GM18505 (cell line): ENCODE results near the gene GNAZ.
A peak's percentile ranks its signal among the peaks of the same experiment; 100 is the strongest.
"Not testable (repeated sequence)": the region's sequence is repeated elsewhere in the genome, so short reads cannot be mapped to it uniquely, and the experiment has no call there.

ENCODE experiments used
- ATAC-seq: cut with Tn5 transposase; IDR thresholded peaks from one replicate; pipeline ENCODE4 v1.9.1; 2021; ENCODE audit not compliant: unreplicated experiment
- POLR2A ChIP-seq: IDR thresholded peaks from 4 replicates; pipeline ENCODE4 v1.6.1; 2011; ENCODE audit warnings: borderline replicate concordance; ENCODE audit not compliant: insufficient read depth, insufficient read length; ENCODE audit errors: extremely low read depth

The GNAZ gene

DNA sequence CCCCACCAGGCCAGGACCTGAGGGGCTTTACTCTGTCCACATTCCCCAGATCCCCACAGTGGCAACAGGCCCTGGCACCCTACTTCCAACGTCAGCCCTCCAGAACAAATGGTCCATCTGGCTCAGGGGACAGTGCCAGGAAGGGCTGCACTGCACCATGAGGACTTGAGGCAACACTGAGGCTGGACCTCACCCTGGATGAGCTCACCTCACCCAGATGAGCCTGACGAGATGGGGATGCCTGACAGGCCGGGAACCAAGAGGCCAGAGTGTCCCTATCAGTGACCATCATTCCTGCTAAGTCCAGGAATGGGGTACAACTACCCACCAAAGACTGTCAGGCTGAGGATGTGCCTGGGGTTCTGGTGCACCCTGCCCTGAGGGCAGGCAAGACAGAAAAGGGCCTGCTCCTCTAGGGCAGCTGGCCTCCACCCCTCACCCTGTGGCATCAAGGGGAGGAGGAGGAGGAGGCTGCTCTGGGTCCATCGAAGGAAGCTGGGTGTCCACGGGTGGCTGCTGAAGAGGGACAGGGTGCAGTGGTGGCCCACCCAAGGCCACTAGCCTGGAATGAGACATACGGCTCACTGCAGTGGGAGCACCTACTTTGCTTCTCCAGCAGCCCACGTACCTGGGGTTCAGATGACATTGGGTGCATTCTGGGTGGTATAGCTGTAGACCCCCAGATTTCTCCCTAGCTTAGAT, 56.9 kb downstream of the GNAZ start:
- ATAC-seq = no peak
- TF ChIP-seq POLR2A = no peak

DNA sequence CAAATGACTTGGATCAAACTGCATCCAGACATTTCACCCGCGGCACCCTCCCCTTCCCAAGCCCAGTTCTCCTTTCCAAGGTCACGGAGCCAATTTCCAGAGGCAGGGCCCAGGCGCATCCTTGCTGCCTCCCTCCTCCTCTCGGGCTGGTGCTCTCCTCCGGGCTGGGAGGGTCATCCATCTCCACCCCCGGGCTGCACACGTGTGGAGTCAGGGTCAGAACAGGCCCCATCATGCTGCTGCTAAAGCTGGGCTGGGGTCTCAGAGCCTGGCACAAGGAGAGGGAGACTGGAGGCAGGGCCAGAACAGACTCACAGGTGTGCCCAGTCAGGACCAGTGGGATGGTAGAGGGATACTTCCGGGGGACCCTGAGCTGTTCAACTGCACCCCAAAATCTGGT, 57.5 kb downstream of the GNAZ start:
- ATAC-seq = no peak

DNA sequence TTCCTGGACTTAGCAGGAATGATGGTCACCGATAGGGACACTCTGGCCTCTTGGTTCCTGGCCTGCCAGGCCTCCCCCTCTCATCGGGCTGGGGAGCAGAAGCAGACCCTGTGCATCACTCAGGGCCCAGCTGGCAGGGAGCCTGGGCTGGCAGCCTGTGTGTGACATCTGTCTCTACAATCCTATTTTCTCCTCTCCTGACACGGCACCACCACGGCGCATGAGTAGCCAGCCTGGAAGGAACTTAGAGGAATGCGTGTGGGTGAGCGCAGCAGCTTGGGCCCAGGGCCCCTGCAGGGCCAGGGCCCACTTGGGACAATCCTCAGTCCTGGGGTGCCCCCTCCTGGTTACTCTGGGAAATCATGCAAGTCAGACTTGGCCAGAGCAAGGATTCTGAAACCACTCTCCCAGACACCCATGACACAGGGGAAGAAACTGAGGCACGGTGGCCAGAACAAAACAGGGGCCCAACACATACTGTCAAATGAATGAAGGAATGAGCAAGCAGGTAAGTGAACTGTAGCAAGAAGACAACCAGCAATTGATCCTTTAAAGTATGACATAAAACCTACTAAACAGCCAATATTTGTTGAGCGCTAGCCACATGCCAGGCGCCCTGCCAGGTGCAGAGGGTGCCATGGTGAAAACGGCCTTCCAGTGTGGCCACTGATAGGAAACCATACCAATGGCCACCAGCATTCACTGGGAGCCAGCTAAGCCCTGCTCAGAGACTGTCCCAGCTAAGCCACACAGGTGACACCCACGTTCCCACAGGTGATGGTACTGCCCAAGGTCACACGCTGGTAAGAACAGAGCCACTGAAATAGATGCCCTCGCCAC, 58.2 kb downstream of the GNAZ start:
- ATAC-seq = no peak
- no peak for TF ChIP-seq POLR2A

More for the DNA sequence above, 57.5 kb downstream of the GNAZ start:
- TF ChIP-seq POLR2A = no peak

DNA sequence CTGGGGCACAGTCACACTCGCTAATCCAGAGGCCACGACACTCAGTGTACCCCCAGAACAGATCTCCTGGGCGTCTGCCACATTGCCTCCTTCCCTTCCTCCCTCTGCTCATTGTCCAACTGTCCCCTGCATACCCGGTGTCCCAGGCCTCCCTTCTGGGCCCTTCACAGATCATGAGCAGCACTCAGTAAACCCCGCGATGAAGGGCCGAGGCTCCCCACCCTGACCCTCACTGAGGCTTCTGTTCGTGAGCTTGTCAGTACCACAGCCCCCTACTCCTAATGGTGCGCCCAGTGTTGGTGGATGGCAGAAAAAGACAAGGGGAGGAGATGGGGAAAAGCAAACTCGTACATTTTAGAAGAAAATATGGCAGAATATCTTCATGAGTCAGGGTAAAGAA, 58.8 kb downstream of the GNAZ start:
- no peak for TF ChIP-seq POLR2A
- no peak for ATAC-seq

DNA sequence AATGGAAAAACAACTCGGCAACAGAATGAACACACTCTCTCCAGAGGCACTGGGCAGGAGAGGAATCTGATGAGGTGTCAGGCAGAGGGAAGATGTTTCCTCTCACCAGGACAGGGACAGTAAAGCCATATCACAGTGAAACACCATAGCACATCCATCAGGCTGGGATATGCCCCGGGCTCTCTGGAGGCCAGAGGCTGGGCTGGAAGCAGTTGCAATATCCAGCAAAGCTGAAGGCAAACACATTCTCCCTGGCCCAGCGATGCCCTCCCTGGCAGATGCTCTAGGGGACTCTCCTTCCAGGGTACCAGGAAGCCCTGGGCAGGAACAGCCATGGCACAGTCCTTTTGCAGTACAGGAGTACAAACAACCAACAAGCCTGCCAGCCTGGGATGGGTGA, 60.4 kb downstream of the GNAZ start:
- no peak for TF ChIP-seq POLR2A
- no peak for ATAC-seq

DNA sequence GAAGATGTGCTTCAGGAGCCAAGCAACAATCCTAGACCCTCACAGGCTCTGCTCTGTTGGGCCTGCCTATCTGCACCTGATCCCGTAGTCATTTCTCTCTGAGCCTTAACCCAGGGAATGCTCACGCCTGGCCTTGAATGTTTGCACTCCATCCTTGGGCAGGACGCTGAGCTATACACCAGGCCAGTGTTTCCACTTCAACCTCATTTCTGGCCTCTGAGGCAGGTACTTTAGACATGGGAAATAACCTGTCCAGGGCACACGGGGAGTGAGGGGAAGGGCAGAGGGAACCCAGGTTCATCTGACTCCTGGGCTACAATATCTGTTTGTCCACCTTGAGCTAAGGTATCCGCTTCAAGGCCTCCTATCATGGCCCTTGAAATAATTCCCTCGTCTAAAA, 61.6 kb downstream of the GNAZ start:
- TF ChIP-seq POLR2A = no peak
- ATAC-seq = no peak

DNA sequence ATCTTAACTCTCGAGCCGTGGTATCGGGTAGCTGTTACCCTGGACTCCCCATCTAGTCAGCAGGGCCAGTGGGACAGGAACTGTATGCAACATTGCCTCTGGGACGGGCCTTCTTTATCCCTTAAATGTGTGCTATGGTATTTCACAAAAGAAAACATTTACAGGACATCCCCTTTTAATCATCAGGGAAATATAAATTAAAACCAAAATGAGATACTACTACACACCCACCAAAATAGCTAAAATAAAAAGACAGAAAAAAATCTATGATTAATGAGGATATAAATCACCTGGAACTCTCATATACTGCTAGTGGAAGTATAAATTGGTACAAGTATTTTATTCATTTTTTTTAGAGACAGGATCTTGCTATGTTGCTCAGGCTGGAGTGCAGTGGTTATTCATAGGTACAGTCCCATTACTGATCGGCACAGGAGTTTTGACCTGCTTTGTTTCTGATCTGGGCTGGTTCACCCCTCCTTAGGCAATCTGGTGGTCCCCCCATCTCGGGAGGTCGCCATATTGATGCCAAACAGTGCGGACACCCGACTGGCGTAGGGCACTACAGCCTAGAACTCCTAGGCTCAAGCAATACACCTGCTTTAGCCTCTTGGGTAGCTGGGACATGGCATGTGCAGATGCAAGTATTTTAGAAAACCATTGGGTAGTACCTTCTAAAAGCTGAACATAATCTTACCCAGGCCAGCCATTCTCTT, 62.2 kb downstream of the GNAZ start:
- TF ChIP-seq POLR2A = no peak
- no peak for ATAC-seq

DNA sequence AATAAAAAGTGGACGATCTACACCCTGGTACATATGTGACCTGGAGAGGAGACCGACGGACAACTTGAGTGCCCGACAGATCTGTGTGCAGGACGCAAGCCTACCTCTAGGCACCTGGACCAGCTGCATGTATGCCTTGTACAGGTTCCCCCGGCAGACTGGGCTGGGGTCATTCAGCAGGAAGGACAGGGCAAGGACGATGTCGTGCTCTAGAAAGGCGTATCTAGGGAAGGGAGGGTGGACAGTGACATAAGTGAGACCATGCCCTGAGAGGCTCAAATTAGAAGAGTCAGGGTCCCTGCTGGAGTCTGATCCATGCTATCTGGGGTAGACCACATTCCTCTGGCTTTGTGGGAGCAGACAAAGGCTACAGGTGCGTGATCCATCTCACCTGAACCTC, 63.6 kb downstream of the GNAZ start:
- ATAC-seq = no peak
- no peak for TF ChIP-seq POLR2A

DNA sequence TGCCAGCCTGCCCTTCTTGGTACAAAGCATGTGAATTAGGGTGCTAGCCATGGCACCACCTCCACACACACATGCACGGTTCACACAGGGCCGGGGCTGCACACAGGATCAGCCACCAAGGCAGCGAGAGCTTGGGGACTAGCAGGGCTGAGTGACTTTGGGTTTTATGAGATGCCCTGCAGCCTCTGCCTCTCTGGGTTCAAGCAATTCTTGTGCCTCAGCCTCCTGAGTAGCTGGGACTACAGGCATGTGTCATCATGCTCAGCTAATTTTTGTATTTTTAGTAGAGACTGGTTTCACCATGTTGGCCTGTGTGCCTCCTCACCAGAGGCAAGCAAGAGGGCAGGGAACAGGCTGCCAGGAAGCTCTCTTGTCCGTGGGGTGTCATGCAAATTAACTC, 66.7 kb downstream of the GNAZ start:
- ATAC-seq = not testable (repeated sequence)

DNA sequence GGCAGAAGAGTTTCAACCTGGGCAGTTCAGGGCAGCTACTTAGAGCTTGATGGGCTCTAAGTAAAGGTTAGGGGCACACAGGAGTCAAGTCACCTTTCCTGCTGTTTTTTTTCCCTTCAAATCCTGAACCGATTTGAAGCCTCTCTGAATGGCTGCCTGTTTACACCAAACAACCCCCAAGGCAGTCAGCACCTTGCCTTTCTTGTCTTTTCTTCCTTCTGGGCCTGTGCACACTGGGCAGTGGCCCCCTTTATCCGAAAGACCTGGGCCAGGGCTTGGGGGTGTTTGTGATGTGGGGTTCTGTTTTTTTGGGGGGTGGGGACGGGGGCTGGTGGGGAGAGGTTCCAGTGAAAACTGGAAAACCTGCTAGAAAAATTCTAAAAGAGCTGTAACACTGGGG, 67.1 kb downstream of the GNAZ start:
- ATAC-seq = no peak
- no peak for TF ChIP-seq POLR2A

DNA sequence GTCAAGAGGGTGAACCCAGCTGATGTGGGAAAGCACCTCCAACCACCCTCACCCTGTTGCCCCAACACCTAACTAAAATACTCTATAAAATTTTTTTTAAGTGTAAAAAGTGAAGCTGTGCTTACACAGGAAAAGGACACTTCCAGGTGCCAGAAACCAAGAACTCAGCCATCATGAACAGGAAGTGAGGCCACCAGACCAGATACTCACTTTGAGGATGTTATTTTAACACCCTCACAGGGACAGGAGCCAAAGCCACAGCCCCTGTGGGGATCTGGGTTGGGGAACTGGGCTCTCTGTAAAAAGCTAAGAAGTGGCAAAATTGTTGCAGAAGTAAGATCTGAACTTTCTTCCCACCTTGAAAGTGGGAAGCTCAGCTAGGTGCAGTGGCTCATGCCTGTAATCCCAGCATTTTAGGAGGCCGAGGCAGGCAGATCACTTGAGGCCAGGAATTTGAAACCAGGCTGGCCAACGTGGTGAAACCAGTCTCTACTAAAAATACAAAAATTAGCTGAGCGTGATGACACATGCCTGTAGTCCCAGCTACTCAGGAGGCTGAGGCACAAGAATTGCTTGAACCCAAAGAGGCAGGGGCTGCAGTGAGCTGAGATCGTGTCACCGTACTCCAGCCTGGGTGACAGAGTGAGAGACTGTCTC, 67.7 kb downstream of the GNAZ start:
- peak; percentile 14 for TF ChIP-seq POLR2A
- ATAC-seq = peak; percentile 36

DNA sequence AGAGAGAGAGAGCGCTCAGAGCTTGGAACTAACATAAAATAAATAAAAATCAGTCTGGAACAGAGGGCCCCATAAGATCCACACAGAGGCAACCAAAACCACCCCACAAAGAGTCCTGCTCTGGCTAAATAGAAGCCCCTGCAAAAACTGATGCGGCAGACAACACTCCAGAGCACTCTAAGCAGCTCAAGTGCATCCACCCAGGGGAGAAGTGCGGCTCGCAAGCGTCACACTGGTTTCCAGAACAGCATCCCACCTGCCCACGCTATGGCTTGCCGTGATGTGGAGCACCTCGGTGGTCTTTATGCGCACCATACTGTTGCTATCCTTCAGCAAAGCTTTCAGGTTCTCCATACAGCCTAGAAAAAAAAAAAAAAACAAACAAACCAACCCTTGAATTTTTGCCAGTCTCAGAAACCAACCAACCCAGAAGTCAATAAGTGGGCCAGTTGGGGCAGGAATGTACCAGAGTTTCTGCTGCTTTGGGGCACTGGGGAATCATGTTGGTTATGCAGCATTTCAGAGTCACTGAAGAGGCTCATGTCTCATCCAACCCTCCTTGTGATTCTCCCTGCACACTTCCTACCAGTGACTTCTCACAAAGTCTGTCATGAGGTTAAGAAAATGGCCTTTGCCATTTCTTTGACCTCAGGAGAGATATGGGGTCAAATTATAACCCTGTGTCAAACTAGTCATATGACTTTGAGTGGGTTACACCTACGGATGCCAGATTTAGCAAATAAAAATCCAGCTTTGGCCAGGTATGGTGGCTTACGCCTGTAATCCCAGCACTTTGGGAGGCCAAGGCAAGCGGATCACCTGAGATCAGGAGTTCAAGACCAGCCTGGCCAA, 68.5 kb downstream of the GNAZ start:
- no peak for TF ChIP-seq POLR2A
- ATAC-seq = no peak
